Measurements from ENCODE around the gene CTNS. TPM values are rescaled to one million over a fixed set of nuclear protein-coding genes. Genes with fewer than 3 reads are reported as not detected.

Gene CTNS
- total RNA-seq, 1 experiment from 2014 or later, result 7.9 TPM

DNA sequence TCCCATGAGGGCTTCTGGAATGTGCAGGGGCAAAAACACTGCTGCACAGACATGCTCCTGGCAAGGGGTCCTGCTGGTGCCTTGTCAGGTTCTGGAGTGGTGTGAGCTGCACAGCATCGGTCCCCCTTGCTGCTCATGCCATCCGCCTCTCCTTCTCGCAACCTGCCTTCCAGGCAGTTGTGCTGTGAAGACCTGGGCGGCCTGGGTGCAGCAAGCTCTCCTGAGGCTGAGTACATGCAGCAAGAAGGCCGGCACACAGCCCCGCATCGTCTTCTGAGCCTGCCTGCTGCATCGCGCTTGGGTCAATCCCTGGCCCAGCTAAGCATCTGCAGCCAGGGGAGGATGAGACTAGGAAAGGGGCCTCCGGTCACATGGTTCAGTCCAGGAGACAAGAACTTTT is 26.9 kb upstream of the CTNS start:
- no peak for ATAC-seq
- H4K20me1 ChIP-seq (ENCODE audit: insufficient read depth), result no peaks in the 10 kb centered on the region
- H3K79me2 ChIP-seq (ENCODE audit: insufficient read depth, low read length), result no peaks in the 10 kb centered on the region
- no peaks in the 10 kb centered on the region for H3K27me3 ChIP-seq (ENCODE audit: insufficient read depth, low read length)
- H2AFZ ChIP-seq (ENCODE audit: low read depth, low read length, poor library complexity, severe bottlenecking), result no peak overlapping the region
- ChIA-PET RAD21 (ENCODE audit: low non-redundant PET in 1 of 2, low total read pairs in 2 of 2, uncharacterized antibody in 2 of 2, unreplicated experiment in 2 of 2) (no interaction called here), POLR2A (no interaction called here), CTCF (no interaction called here)
- H3K27ac ChIP-seq (ENCODE audit: low read depth, low read length), result no peak overlapping the region
- intact Hi-C loops (cut with micrococcal nuclease), result no loop called here
- no peaks in the 10 kb centered on the region for H3K4me1 ChIP-seq (ENCODE audit: control insufficient read depth in 1 of 2, insufficient read depth in 2 of 2, low read length in 2 of 2)
- no peak overlapping the region for H3K4me3 ChIP-seq (replicated peaks in 1 of 2; ENCODE audit: low read depth in 1 of 2, low read length in 2 of 2)
- BruUV-seq (replicated peaks), result no TSS peak
- TF ChIP-seq CEBPB (IDR thresholded peaks at IDR 0.05; ENCODE audit: low read depth), result no peak
- no peak for DNase-seq (ENCODE audit: low read depth, low spot score)
- H3K36me3 ChIP-seq (ENCODE audit: control insufficient read depth in 1 of 2, insufficient read depth in 2 of 2, low read length in 2 of 2), result peaks cover 22 to 34% of the 10 kb centered on the region in 2 experiments; a peak in 3 of 4 replicates
- no peak overlapping the region for H3K9ac ChIP-seq (ENCODE audit: low read length)
- no peaks in the 10 kb centered on the region for H3K9me3 ChIP-seq (ENCODE audit: control insufficient read depth in 1 of 2, insufficient read depth in 1 of 2, low read depth in 1 of 2, low read length in 2 of 2)
- H3K9me2 ChIP-seq (ENCODE audit: insufficient read depth), result no peaks in the 10 kb centered on the region
- H3K4me2 ChIP-seq (ENCODE audit: low read length), result no peak overlapping the region

DNA sequence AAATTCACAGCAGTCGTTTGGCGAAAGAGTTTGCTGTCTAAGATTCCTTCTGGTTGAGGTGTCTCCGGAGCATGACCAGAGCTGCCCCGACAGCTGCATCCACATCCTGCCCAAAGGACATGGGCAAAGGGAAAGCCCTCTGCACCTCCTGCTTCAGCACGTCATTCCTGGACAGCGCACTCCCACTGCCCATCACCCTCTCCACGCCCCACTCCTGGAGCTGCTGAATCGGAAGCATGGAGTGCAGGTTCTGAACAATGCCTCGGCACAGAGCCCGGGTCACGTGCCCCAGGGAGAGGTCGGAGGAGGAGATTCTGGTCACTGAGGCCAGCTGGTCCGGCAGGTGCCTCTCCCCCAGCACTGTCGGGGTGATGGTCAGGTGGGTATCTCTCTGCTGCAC is 26.0 kb upstream of the CTNS start:
- Histone ChIP-seq H3K9ac (ENCODE audit: low read length) (no peak overlapping the region), H3K9me2 (ENCODE audit: insufficient read depth) (no peaks in the 10 kb centered on the region), H3K36me3 (ENCODE audit: control insufficient read depth in 1 of 2, insufficient read depth in 2 of 2, low read length in 2 of 2) (peaks cover 26 to 34% of the 10 kb centered on the region in 2 experiments; a peak in 3 of 4 replicates), H4K20me1 (ENCODE audit: insufficient read depth) (no peaks in the 10 kb centered on the region), H3K4me1 (ENCODE audit: control insufficient read depth in 1 of 2, insufficient read depth in 2 of 2, low read length in 2 of 2) (no peaks in the 10 kb centered on the region), H3K79me2 (ENCODE audit: insufficient read depth, low read length) (no peaks in the 10 kb centered on the region), H3K9me3 (ENCODE audit: control insufficient read depth in 1 of 2, insufficient read depth in 1 of 2, low read depth in 1 of 2, low read length in 2 of 2) (no peaks in the 10 kb centered on the region), H3K27ac (ENCODE audit: low read depth, low read length) (no peak overlapping the region), H3K4me3 (replicated peaks in 1 of 2; ENCODE audit: low read depth in 1 of 2, low read length in 2 of 2) (no peak overlapping the region), H2AFZ (ENCODE audit: low read depth, low read length, poor library complexity, severe bottlenecking) (no peak overlapping the region), H3K4me2 (ENCODE audit: low read length) (no peak overlapping the region), H3K27me3 (ENCODE audit: insufficient read depth, low read length) (no peaks in the 10 kb centered on the region)
- POLR2A ChIA-PET, result no interaction called here
- CTCF ChIA-PET, result no interaction called here
- RAD21 ChIA-PET (ENCODE audit: low non-redundant PET in 1 of 2, low total read pairs in 2 of 2, uncharacterized antibody in 2 of 2, unreplicated experiment in 2 of 2), result no interaction called here
- intact Hi-C loops (cut with micrococcal nuclease), result no loop called here
- TF ChIP-seq TCF7L2 (IDR thresholded peaks at IDR 0.05; ENCODE audit: borderline replicate concordance, extremely low read depth, insufficient read depth, insufficient read length) (no peak), POLR2A (IDR thresholded peaks at IDR 0.05; ENCODE audit: borderline replicate concordance, extremely low read depth, insufficient read depth, insufficient read length) (no peak), JUND (IDR thresholded peaks at IDR 0.05) (no peak), YY1 (IDR thresholded peaks at IDR 0.05; ENCODE audit: extremely low read depth, insufficient replicate concordance, low read depth, low read length) (no peak), ZNF274 (IDR thresholded peaks at IDR 0.05; ENCODE audit: low read depth, low read length) (no peak), POLR2AphosphoS5 (IDR thresholded peaks at IDR 0.05; ENCODE audit: low read depth, low read length) (no peak), ZFX (IDR thresholded peaks at IDR 0.05) (no peak), EGR1 (IDR thresholded peaks at IDR 0.05; ENCODE audit: low read depth) (no peak), SIN3A (IDR thresholded peaks at IDR 0.05; ENCODE audit: low read depth) (no peak), CBX3 (IDR thresholded peaks at IDR 0.05; ENCODE audit: low read depth) (no peak), SRF (IDR thresholded peaks at IDR 0.05; ENCODE audit: low read depth) (no peak), EZH2phosphoT487 (IDR thresholded peaks at IDR 0.05; ENCODE audit: borderline replicate concordance) (no peak), FOSL1 (IDR thresholded peaks at IDR 0.05; ENCODE audit: low read depth) (no peak), EZH2 (IDR thresholded peaks at IDR 0.05) (no peak), RAD21 (IDR thresholded peaks at IDR 0.05; ENCODE audit: low read depth) (no peak), ELF1 (IDR thresholded peaks at IDR 0.05; ENCODE audit: borderline replicate concordance, low read depth) (no peak)
- TF ChIP-seq, protein P1, sequence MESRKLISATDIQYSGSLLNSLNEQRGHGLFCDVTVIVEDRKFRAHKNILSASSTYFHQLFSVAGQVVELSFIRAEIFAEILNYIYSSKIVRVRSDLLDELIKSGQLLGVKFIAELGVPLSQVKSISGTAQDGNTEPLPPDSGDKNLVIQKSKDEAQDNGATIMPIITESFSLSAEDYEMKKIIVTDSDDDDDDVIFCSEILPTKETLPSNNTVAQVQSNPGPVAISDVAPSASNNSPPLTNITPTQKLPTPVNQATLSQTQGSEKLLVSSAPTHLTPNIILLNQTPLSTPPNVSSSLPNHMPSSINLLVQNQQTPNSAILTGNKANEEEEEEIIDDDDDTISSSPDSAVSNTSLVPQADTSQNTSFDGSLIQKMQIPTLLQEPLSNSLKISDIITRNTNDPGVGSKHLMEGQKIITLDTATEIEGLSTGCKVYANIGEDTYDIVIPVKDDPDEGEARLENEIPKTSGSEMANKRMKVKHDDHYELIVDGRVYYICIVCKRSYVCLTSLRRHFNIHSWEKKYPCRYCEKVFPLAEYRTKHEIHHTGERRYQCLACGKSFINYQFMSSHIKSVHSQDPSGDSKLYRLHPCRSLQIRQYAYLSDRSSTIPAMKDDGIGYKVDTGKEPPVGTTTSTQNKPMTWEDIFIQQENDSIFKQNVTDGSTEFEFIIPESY (IDR thresholded peaks at IDR 0.05; ENCODE audit: extremely low read depth, insufficient replicate concordance, low read length), result no peak
- TF ChIP-seq, protein P2, sequence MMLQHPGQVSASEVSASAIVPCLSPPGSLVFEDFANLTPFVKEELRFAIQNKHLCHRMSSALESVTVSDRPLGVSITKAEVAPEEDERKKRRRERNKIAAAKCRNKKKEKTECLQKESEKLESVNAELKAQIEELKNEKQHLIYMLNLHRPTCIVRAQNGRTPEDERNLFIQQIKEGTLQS (IDR thresholded peaks at IDR 0.05), result no peak
- BruUV-seq (replicated peaks), result no TSS peak
- ATAC-seq (no peak), DNase-seq (ENCODE audit: low read depth, low spot score) (no peak)

All from HCT116 (cell line).